Measurements from ENCODE around the gene NPLOC4.
"Not testable (repeated sequence)": the region's sequence is repeated elsewhere in the genome, so short reads cannot be mapped to it uniquely, and the experiment has no call there.

NPLOC4 gene

DNA sequence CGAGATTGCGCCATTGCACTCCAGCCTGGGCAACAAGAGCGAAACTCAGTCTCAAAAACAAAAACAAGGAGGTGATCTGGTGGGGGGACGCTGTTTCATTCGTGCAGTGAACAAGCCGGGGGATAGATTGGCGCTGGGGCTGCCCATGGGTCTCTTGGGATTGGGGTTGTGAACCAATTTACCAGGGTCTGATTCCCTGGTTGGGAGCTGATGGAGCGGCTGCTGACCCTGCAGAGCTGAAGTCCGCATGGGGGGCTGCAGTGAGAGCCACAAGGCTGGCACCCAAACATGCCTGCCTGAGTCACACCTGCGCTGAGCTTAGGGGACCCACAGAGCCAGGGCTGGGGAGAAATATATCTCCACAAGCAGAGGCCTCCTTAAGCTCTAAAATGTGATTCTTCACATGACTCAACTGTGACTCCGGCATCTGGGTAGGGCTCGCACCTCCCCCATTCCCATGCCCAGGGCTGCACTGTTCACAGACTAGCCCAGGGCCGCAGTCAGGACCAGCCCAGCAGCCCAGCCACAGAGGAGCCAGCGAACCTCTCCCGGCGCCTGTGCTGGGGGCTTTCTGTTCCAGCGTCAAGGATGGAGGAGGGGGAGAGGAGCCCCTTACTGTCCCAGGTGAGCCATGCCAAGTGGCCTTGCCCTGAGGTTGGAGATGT lies 5.0 kb upstream of the NPLOC4 start:
- no peak for TF ChIP-seq JUND (IDR thresholded peaks at IDR 0.05; ENCODE audit: low read depth)
- no peak for DNase-seq (ENCODE audit: low read depth in 1 of 2, low spot score in 1 of 2)
- in situ Hi-C loops (cut with HindIII; ENCODE audit: low pct_unique_long_range_greater_than_20kb, low sequenced_read_pairs): no loop called here

GRCh38 chr17:81640011-81640410 lies 3.1 kb upstream of the NPLOC4 start:
- no peak for DNase-seq (ENCODE audit: low read depth in 1 of 2, low spot score in 1 of 2)
- in situ Hi-C loops (cut with HindIII; ENCODE audit: low pct_unique_long_range_greater_than_20kb, low sequenced_read_pairs): no loop called here
- no peak for TF ChIP-seq JUND (IDR thresholded peaks at IDR 0.05; ENCODE audit: low read depth)

GRCh38 chr17:81638683-81639082 lies 1.8 kb upstream of the NPLOC4 start:
- in situ Hi-C loops (cut with HindIII; ENCODE audit: low pct_unique_long_range_greater_than_20kb, low sequenced_read_pairs): no loop called here
- no peak for TF ChIP-seq JUND (IDR thresholded peaks at IDR 0.05; ENCODE audit: low read depth)
- no peak for DNase-seq (ENCODE audit: low read depth in 1 of 2, low spot score in 1 of 2)

DNA sequence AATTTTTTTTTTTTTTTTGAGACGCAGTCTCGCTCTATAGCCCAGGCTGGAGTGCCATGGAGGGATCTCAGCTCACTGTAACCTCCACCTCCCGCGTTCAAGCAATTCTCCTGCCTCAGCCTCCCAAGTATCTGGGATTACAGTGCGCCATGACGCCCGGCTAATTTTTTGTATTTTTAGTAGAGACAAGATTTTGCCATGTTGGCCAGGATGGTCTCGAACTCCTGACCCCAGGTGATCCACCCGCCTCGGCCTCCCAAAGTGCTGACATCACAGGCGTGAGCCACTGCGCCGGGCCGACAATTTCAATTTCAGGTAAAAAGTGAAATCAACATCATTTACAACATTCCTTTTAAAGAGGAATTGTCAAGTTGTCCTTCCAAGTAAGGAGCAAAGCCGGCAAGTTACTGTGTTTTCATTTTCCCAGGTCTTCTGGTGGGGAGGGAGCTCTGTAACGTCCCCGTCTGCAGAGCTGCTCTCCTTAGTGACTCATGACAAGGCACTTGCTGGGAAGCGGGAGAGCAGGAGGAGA lies 873 bp downstream of the NPLOC4 start:
- in situ Hi-C loops (cut with HindIII; ENCODE audit: low pct_unique_long_range_greater_than_20kb, low sequenced_read_pairs): no loop called here

GRCh38 chr17:81635431-81635830 lies 1.5 kb downstream of the NPLOC4 start:
- peak in 1 of 2 experiments; percentile 19 for DNase-seq (ENCODE audit: low read depth in 1 of 2, low spot score in 1 of 2)
- in situ Hi-C loops (cut with HindIII; ENCODE audit: low pct_unique_long_range_greater_than_20kb, low sequenced_read_pairs): no loop called here
- no peak for TF ChIP-seq JUND (IDR thresholded peaks at IDR 0.05; ENCODE audit: low read depth)

More for the DNA sequence above, 873 bp downstream of the NPLOC4 start:
- DNase-seq (ENCODE audit: low read depth in 1 of 2, low spot score in 1 of 2): no peak
- no peak for TF ChIP-seq JUND (IDR thresholded peaks at IDR 0.05; ENCODE audit: low read depth)

DNA sequence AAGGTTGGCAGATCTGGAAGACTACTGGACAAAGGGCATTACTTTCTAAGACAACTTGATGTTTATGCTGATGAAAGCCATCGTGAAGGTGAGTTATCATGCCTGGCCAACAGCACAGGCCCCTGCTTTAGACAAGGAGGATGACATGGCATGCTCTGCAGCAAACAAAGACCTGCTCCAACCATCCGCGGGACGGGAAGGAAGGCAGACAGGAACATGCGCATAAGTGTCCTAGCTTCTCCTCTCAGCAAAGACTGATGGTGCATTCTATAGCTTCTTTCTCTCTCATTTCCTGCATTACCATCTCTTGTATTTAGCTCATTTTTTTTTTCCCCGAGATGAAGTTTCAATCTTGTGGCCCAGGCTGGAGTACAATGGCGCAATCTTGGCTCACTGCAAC lies 5.4 kb downstream of the NPLOC4 start:
- DNase-seq (ENCODE audit: low read depth in 1 of 2, low spot score in 1 of 2): no peak
- in situ Hi-C loops (cut with HindIII; ENCODE audit: low pct_unique_long_range_greater_than_20kb, low sequenced_read_pairs): no loop called here
- no peak for TF ChIP-seq JUND (IDR thresholded peaks at IDR 0.05; ENCODE audit: low read depth)

DNA sequence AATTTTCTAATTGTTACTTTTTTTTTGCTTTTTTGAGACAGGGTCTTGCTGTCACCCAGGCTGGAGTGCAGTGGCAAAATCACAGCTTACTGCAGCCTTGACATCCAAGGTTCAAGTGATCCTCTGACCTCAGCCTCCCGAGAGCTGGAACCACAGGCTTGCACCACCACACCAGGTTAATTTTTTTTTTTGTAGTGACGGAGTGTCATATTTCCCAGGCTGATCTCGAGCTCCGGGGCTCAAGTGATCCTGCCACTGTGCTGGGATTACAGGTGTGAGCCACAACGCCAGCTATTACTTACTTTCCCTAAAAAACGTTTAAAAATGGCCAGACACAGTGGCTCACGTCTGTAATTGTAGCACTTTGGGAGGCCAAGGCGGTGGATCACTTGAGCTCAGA lies 6.6 kb downstream of the NPLOC4 start:
- no peak for DNase-seq (ENCODE audit: low read depth in 1 of 2, low spot score in 1 of 2)
- TF ChIP-seq JUND (IDR thresholded peaks at IDR 0.05; ENCODE audit: low read depth): no peak
- in situ Hi-C loops (cut with HindIII; ENCODE audit: low pct_unique_long_range_greater_than_20kb, low sequenced_read_pairs): no loop called here

DNA sequence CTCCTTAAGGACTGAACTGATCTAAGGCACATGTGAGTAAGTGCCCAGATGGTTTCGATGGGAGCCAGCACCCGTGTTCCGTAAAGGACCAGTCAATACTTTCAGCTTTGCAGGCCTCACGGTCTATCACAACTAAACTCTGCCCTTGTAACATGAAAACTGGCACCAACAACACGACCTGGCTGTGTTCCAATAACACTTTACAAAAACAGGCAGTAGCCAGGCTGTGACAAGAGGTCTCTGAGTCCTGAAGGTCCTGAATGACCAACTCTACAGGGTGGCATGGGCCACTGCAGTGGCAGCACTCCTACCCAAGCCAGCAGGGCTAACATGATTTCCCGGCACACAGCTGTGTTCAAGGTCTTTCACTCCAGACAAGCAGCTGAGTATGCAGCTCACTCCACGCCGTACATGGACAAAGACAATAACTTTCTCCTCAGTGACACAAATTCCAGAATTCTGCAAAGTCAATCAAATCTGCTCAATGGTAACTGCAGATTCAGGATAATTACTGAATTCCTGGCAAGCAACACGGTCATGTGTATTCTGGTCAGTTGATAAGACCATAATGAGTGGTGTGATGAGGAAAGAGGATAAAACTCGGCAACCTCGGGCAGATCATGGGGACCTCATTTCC lies 15.3 kb downstream of the NPLOC4 start:
- DNase-seq (ENCODE audit: low read depth in 1 of 2, low spot score in 1 of 2): no peak
- in situ Hi-C loops (cut with HindIII; ENCODE audit: low pct_unique_long_range_greater_than_20kb, low sequenced_read_pairs): no loop called here
- TF ChIP-seq JUND (IDR thresholded peaks at IDR 0.05; ENCODE audit: low read depth): no peak

DNA sequence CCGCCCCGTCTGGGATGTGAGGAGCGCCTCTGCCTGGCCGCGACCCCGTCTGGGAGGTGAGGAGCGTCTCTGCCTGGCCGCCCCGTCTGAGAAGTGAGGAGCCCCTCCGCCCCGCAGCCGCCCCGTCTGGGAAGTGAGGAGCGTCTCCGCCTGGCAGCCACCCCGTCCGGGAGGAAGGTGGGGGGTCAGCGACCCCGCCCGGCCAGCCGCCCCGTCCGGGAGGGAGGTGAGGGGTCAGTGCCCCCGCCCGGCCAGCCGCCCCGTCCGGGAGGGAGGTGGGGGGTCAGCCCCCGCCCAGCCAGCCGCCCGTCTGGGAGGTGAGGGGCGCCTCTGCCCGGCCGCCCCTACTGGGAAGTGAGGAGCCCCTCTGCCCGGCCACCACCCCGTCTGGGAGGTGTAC lies 18.6 kb downstream of the NPLOC4 start:
- in situ Hi-C loops (cut with HindIII; ENCODE audit: low pct_unique_long_range_greater_than_20kb, low sequenced_read_pairs); DNase-seq (ENCODE audit: low read depth in 1 of 2, low spot score in 1 of 2): not testable (repeated sequence)

- no peak for TF ChIP-seq JUND (IDR thresholded peaks at IDR 0.05; ENCODE audit: low read depth)
- in situ Hi-C loops (cut with HindIII; ENCODE audit: low pct_unique_long_range_greater_than_20kb, low sequenced_read_pairs): no loop called here
- no peak for DNase-seq (ENCODE audit: low read depth in 1 of 2, low spot score in 1 of 2)
These were observed 20.0 kb downstream of the NPLOC4 start for GRCh38 chr17:81616877-81617276.

DNA sequence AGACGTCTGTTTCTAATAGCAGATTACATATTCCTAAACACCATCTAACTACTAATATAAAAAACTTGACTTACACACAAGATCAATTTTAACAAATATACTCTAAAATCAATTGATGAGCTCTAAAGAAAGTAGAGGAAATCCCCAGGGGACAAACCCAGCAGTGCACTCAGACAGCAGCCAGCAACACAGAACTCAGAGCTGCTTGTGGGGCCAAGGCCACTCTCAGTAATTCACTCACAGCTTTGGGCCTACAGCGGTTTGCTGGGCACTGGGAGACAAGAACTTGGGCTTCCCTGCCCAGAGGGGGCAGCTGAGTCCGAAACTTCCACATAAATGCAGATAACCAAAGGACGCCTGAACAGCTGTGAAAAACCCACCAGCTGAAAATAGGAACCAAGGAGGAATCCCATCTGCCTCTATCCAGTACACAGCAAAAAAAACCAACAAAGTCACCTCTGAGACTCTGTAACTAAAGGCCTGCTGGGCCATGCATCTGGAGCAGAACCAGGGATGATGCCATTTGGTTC lies 21.4 kb downstream of the NPLOC4 start:
- in situ Hi-C loops (cut with HindIII; ENCODE audit: low pct_unique_long_range_greater_than_20kb, low sequenced_read_pairs): no loop called here
- DNase-seq (ENCODE audit: low read depth in 1 of 2, low spot score in 1 of 2): no peak
- no peak for TF ChIP-seq JUND (IDR thresholded peaks at IDR 0.05; ENCODE audit: low read depth)

- no peak for TF ChIP-seq JUND (IDR thresholded peaks at IDR 0.05; ENCODE audit: low read depth)
- no peak for DNase-seq (ENCODE audit: low read depth in 1 of 2, low spot score in 1 of 2)
- in situ Hi-C loops (cut with HindIII; ENCODE audit: low pct_unique_long_range_greater_than_20kb, low sequenced_read_pairs): no loop called here
These were observed 24.5 kb downstream of the NPLOC4 start for GRCh38 chr17:81612172-81612970.
